BLaER1 (cell line): ENCODE measurements around the gene USP32.
A peak's percentile ranks its signal among the peaks of the same experiment; 100 is the strongest.
"Not testable (repeated sequence)": the region's sequence is repeated elsewhere in the genome, so short reads cannot be mapped to it uniquely, and the experiment has no call there.

ENCODE experiments used
- H3K27ac ChIP-seq: shearing (Covaris generic); formaldehyde crosslinking; 2 replicates; pipeline ENCODE4 v1.8.1; 2022
- H3K27me3 ChIP-seq: shearing (Covaris generic); formaldehyde crosslinking; 2 replicates; pipeline ENCODE4 v1.8.1; 2022
- H3K36me3 ChIP-seq: shearing (Covaris generic); formaldehyde crosslinking; 2 replicates; pipeline ENCODE4 v1.8.1; 2022
- H3K4me1 ChIP-seq: shearing (Covaris generic); formaldehyde crosslinking; 2 replicates; pipeline ENCODE4 v1.8.1; 2022
- H3K4me2 ChIP-seq: shearing (Covaris generic); formaldehyde crosslinking; 2 replicates; pipeline ENCODE4 v1.8.1; 2022
- H3K4me3 ChIP-seq: shearing (Covaris generic); formaldehyde crosslinking; 2 replicates; pipeline ENCODE4 v1.8.1; 2022
- H3K9ac ChIP-seq: shearing (Covaris generic); formaldehyde crosslinking; 2 replicates; pipeline ENCODE4 v1.8.1; 2022
- H3K9me3 ChIP-seq: shearing (Covaris generic); formaldehyde crosslinking; 2 replicates; pipeline ENCODE4 v1.8.1; 2022
- H4K20me1 ChIP-seq: shearing (Covaris generic); formaldehyde crosslinking; 2 replicates; pipeline ENCODE4 v1.8.1; 2022
- Cebpa-rat ChIP-seq: shearing (Covaris generic); IDR thresholded peaks from 2 replicates; pipeline ENCODE4 v1.8.1; 2022

USP32 gene

DNA sequence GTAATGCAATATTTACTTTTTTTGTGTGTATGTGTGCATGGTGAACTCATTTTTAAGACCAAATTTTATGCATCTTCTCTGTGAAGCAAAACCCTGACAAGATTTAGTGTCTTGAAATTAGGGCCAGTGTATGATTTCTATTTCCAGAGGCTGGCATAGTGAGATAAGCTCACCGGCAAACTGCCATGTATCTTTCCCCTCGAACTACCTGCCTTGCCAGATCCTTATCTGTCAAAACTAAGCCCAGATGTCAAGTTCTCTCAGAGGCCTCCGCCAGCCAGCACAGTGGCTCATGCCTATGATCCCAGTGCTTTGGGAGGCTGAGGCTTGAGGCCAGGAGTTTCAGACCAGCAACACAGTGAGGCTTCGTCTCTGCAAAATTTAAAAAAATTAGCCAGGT is 10.0 kb downstream of the USP32 start:
- Histone ChIP-seq H3K27ac (no peak overlapping the region), H3K4me1 (peaks cover 9% of the 10 kb centered on the region; the same call in 1 of the 2 replicates), H4K20me1 (peaks cover 57% of the 10 kb centered on the region), H3K4me2 (no peak overlapping the region), H3K36me3 (peaks cover 6% of the 10 kb centered on the region), H3K27me3 (no peaks in the 10 kb centered on the region), H3K9ac (no peak overlapping the region), H3K4me3 (no peak overlapping the region), H3K9me3 (no peaks in the 10 kb centered on the region)
- TF ChIP-seq Cebpa-rat: no peak

DNA sequence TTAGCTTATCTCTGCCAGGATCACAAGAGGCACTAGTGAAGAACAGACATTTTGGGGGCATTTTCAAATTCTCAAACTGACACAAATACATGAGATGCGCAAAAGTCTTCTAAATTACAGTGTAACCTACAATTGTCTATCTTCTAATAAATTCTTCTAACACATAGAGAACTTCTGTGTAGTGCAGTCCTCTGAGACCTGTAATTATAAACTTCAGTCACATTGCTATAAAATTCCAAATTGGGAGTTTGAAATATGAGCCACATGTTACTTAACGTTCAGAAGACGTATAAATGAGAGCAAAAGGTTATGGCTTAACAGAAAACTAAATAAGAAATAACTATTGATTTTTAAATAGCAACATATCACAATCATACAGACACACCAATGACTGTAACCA is 12.5 kb downstream of the USP32 start:
- H3K27ac ChIP-seq, H3K36me3 ChIP-seq, H3K4me1 ChIP-seq, H3K4me3 ChIP-seq, H3K27me3 ChIP-seq, H3K9ac ChIP-seq, H3K4me2 ChIP-seq, H3K9me3 ChIP-seq: not testable (repeated sequence)
- H4K20me1 ChIP-seq: peaks cover 32% of the 10 kb centered on the region; the same call in 1 of the 2 replicates

DNA sequence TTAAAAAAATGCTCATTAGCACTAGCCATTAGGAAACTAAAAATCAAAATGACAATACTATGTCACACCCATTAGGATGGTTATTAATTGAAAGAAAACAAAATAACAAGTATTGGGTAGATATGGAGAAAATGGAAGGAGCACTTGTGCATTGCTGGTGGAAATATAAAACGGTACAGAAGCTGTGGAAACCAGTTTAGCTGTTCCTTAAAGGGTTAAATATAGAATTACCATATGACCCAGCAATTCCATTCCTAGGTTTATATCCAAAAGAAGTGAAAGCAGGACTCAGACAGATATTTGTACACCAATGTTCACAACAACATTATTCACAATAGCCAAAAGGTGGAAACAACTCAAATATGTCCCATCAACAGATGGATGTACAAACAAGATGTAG is 13.7 kb downstream of the USP32 start:
- not testable (repeated sequence) for H3K27ac ChIP-seq, H3K9me3 ChIP-seq, H3K36me3 ChIP-seq, H3K27me3 ChIP-seq, H3K4me3 ChIP-seq, H3K4me1 ChIP-seq, H3K4me2 ChIP-seq, H3K9ac ChIP-seq
- H4K20me1 ChIP-seq: peaks cover 19% of the 10 kb centered on the region; the same call in 1 of the 2 replicates

DNA sequence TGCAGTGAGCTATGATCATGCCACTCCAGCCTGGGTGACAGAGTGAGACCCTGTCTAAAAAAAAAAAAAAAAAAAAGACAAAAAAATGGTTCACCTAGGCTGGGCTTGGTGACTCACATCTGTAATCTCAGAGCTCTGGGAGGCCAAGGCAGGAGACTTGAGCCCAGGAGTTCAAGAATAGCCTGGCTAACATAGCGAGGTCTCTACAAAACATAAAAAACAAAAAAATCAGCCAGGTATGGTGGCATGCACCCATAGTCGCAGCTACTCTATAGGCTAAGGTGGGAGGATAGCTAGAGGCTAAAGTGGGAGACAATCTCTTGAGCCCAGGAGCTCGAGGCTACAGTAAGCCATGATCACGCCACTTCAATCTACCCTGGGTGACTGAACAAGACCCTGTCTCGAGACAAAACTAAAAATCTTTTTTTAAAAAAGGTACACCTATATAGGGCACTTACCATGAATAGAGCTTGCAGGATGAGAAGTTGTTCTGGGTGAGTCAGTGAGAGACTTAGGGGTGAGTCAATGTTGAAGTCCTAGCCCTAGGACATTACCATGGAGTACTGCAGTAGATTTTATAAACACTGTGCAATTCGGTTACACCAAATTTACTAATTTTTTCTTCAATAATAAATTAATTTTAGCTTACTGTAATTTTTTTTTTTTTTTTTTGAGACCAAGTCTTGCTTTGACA is 19.0 kb downstream of the USP32 start:
- no peak overlapping the region for H3K9ac ChIP-seq
- H3K9me3 ChIP-seq: no peaks in the 10 kb centered on the region
- no peak overlapping the region for H3K27ac ChIP-seq
- peaks cover 11% of the 10 kb centered on the region; the same call in 1 of the 2 replicates for H4K20me1 ChIP-seq
- peaks cover 5% of the 10 kb centered on the region; the same call in 1 of the 2 replicates for H3K36me3 ChIP-seq
- H3K4me2 ChIP-seq: no peak overlapping the region
- TF ChIP-seq Cebpa-rat: no peak
- H3K4me3 ChIP-seq: no peak overlapping the region
- H3K27me3 ChIP-seq: no peaks in the 10 kb centered on the region
- H3K4me1 ChIP-seq: peaks cover 9% of the 10 kb centered on the region

DNA sequence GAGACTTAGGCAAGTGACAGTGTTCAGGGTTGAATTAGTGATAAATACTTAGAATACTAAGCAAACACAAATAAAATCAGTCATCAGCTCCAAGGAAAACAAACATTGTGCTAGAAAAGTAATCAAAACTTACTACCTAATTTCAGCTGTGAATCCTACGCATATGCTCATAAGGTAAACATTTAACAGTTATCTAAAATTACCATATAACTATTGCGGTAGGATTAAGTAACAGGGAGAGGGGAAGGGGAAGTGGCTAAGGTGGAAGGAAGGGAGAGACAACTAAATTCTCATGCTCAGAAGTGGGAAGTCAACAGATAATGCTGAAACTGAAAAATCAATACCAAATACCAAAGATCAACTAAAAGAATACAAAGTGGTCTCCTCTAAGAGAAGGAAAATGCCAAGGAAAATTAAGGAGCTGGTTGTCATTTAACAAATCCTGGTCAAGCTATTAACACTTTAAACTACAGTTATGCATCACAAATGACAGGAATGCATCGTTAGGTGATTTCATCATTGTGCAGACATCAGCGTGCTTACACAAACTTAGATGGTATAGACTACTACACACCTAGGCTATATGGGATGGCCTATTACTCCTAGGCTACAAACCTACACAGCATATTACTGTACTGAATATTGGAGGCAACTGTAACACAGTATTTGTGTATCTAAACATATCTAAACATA is 20.0 kb downstream of the USP32 start:
- H3K27ac ChIP-seq: no peak overlapping the region

DNA sequence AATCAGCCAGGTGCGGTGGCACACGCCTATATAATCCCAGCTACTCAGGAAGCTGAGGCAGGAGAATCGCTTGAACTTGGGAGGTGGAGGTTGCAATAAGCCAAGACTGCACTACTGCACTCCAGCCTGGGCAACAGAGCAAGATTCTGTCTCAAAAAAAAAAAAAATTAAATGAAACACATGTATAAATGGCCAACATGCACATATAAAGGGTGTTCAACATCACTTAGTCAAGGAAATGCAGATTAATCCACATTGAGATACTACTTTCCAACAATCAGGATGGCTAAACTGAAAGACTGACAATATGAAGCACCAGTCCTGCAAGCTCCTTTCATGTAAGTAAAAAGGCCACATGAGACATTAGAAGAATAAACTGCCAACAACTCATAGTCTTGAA is 20.5 kb downstream of the USP32 start:
- H3K36me3 ChIP-seq: peaks cover 16% of the 10 kb centered on the region
- H3K27ac ChIP-seq: no peak overlapping the region
- TF ChIP-seq Cebpa-rat: no peak
- no peaks in the 10 kb centered on the region for H3K27me3 ChIP-seq
- peaks cover 11% of the 10 kb centered on the region; the same call in 1 of the 2 replicates for H4K20me1 ChIP-seq
- no peak overlapping the region for H3K4me3 ChIP-seq
- H3K4me2 ChIP-seq: peak overlapping the region; percentile 3; the same call in 1 of the 2 replicates
- peaks cover 9% of the 10 kb centered on the region for H3K4me1 ChIP-seq
- H3K9me3 ChIP-seq: no peaks in the 10 kb centered on the region
- no peak overlapping the region for H3K9ac ChIP-seq

More for the DNA sequence above, 20.0 kb downstream of the USP32 start:
- Histone ChIP-seq H3K9ac (no peak overlapping the region), H3K4me1 (peaks cover 9% of the 10 kb centered on the region), H4K20me1 (peaks cover 11% of the 10 kb centered on the region; the same call in 1 of the 2 replicates), H3K36me3 (peaks cover 11% of the 10 kb centered on the region; the same call in 1 of the 2 replicates), H3K27me3 (no peaks in the 10 kb centered on the region), H3K4me3 (no peak overlapping the region), H3K4me2 (peak overlapping the region; percentile 3; the same call in 1 of the 2 replicates), H3K9me3 (no peaks in the 10 kb centered on the region)
- TF ChIP-seq Cebpa-rat: no peak

DNA sequence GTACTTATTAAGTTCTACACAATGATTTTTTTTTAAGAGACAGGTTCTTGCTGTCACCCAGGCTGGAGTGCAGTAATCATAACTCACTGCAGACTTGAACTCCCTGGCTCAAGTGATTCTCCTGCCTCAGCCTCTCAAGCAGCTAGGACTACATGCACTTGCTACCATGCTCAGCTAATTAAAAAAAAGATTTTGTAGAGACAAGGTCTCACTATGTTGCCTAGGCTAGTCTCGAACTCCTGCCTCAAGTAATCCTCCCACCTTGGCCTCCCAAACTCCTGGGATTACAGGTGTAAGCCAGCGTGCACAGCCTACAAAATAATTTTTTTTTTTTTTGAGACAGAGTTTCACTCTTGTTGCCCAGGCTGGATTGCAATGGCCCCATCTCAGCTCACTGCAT is 22.2 kb downstream of the USP32 start:
- Histone ChIP-seq H3K27ac (no peak overlapping the region), H3K36me3 (peaks cover 18% of the 10 kb centered on the region), H3K4me3 (no peak overlapping the region), H3K9me3 (no peaks in the 10 kb centered on the region), H4K20me1 (peaks cover 16% of the 10 kb centered on the region; the same call in 1 of the 2 replicates), H3K9ac (no peak overlapping the region), H3K4me1 (peaks cover 9% of the 10 kb centered on the region), H3K4me2 (no peak overlapping the region), H3K27me3 (no peaks in the 10 kb centered on the region)
- TF ChIP-seq Cebpa-rat: no peak

DNA sequence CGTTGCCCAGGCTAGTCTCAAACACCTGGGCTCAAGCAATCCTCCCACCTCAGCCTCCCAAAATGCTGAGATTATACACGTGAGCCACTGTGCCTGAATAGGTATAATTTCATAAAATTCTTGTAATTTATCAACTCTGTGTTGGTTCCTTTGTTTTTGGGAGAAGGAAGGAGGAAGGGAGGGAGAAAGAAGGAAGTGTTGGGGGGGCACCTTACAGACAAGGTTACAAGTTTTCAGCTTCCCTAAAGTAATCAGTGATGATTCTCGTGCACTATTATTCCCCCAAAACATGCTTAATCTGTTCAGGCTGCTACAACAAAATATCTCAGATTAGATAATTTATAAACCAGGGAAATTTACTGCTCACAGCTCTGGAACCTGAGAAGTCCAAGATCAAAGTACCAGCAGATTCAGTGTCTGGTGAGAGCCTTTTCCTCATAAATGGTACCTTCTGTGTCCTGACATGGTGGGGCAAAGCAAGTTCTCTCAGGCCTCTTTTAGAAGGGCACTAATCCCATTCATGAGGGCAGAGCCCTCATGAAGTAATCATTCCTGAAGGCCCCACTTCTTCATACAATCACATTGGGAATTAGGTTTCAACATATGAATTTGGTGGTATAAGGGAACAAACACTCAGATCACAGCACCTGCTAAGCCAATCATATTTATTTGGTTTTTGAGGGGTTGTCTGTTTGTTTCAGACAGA is 28.1 kb downstream of the USP32 start:
- H3K4me1 ChIP-seq: no peaks in the 10 kb centered on the region
- H3K27ac ChIP-seq: no peak overlapping the region
- no peak overlapping the region for H3K4me2 ChIP-seq
- no peak overlapping the region for H3K4me3 ChIP-seq
- no peaks in the 10 kb centered on the region for H3K9me3 ChIP-seq
- H3K27me3 ChIP-seq: no peaks in the 10 kb centered on the region
- peaks cover 44% of the 10 kb centered on the region for H4K20me1 ChIP-seq
- peaks cover 13% of the 10 kb centered on the region for H3K36me3 ChIP-seq
- no peak overlapping the region for H3K9ac ChIP-seq
- TF ChIP-seq Cebpa-rat: no peak

DNA sequence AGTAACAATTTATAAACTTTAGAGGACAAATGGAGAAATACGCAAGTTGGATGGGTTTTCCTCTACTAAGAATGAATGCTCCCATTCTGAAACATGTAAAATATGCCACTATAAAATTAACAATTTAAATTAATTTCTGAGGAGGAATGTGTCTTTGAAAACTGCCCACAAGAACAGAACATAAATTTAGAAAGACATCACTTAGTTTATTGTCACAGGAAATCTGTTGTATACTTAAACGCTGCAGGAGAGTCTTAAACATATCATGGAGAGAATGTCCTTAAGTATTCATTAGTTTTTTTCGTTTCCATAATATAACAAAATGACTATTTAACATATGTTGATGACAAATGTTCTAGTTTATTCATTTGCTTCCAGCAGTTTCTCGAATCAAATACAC is 29.6 kb downstream of the USP32 start:
- Histone ChIP-seq H3K9me3 (no peaks in the 10 kb centered on the region), H3K27ac (no peak overlapping the region), H3K36me3 (peaks cover 11% of the 10 kb centered on the region), H4K20me1 (peaks cover 44% of the 10 kb centered on the region), H3K4me1 (no peaks in the 10 kb centered on the region), H3K4me3 (no peak overlapping the region), H3K4me2 (no peak overlapping the region), H3K27me3 (no peaks in the 10 kb centered on the region), H3K9ac (no peak overlapping the region)
- no peak for TF ChIP-seq Cebpa-rat

DNA sequence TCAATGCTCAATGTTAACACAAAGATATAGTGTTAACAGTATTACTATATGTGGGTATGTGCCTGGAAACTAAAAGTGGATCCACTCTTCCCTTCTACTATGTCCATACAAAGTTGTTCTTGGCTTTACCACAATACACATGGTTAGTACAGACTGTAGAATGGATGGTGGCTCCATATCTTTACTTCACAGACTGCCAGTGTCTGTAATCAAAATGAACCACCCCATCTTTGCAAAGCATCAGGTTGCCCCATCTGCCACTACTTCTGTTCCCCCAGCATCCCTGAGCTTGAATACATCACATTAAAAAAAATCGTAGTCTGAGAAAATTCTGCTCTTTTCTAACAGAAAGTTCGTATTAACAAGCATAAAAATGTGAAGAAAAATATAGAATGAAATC is 30.0 kb downstream of the USP32 start:
- H3K36me3 ChIP-seq: peaks cover 7% of the 10 kb centered on the region
- no peaks in the 10 kb centered on the region for H3K4me1 ChIP-seq
- no peak for TF ChIP-seq Cebpa-rat
- peaks cover 44% of the 10 kb centered on the region for H4K20me1 ChIP-seq
- no peaks in the 10 kb centered on the region for H3K9me3 ChIP-seq
- H3K9ac ChIP-seq: no peak overlapping the region
- H3K27ac ChIP-seq: no peak overlapping the region
- H3K4me3 ChIP-seq: no peak overlapping the region
- no peak overlapping the region for H3K4me2 ChIP-seq
- no peaks in the 10 kb centered on the region for H3K27me3 ChIP-seq
